Gastroesophageal sphincter (tissue), 3 donors: ENCODE measurements around the gene BMS1.

ENCODE experiments used
- EP300 ChIP-seq: sonication (generic); formaldehyde crosslinking; IDR thresholded peaks from one replicate; pipeline ENCODE4 v1.6.1; 2017; ENCODE audit warnings: antibody characterized with exemption, mild to moderate bottlenecking
- POLR2A ChIP-seq, 2 donors: fragments of 450-650 bp; IDR thresholded peaks; one replicate each; pipeline ENCODE4 v1.6.1; 2017; ENCODE audit warnings: antibody characterized with exemption in 2 of 2, mild to moderate bottlenecking in 2 of 2, moderate library complexity in 1 of 2
- TF ChIP-seq, protein P1 (sequence below), 4 experiments: fragments of 200-600 bp in 2 of 4; fragments of 450-650 bp in 2 of 4; sonication (generic) in 1 of 4; IDR thresholded peaks; one replicate each; pipeline ENCODE4 v1.5.1; 2017 to 2019; ENCODE audit warnings: antibody characterized with exemption in 4 of 4, mild to moderate bottlenecking in 2 of 4, moderate library complexity in 2 of 4

GRCh38 chr10:42743697-42744096, 38.9 kb upstream of the BMS1 start:
- TF ChIP-seq, protein P1, sequence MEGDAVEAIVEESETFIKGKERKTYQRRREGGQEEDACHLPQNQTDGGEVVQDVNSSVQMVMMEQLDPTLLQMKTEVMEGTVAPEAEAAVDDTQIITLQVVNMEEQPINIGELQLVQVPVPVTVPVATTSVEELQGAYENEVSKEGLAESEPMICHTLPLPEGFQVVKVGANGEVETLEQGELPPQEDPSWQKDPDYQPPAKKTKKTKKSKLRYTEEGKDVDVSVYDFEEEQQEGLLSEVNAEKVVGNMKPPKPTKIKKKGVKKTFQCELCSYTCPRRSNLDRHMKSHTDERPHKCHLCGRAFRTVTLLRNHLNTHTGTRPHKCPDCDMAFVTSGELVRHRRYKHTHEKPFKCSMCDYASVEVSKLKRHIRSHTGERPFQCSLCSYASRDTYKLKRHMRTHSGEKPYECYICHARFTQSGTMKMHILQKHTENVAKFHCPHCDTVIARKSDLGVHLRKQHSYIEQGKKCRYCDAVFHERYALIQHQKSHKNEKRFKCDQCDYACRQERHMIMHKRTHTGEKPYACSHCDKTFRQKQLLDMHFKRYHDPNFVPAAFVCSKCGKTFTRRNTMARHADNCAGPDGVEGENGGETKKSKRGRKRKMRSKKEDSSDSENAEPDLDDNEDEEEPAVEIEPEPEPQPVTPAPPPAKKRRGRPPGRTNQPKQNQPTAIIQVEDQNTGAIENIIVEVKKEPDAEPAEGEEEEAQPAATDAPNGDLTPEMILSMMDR (IDR thresholded peaks at IDR 0.05): no peak
- no peak for TF ChIP-seq EP300
- no peak for TF ChIP-seq POLR2A (IDR thresholded peaks at IDR 0.05)
